WTC11 (cell line): ENCODE measurements around the gene TSC22D3. TPM values are rescaled to one million over a fixed set of nuclear protein-coding genes. Genes with fewer than 3 reads are reported as not detected.

Experiments
- ATAC-seq: fragments of 200-7000 bp; cut with Tn5 transposase; 2 replicates; pipeline ENCODE4 v1.10.0; 2021; ENCODE audit warnings: mild to moderate bottlenecking, moderate library complexity
- CTCF ChIA-PET: fragments of 300-600 bp; sonication (Branson Sonifier 250); formaldehyde crosslinking; loops from one replicate; lab custom pipeline; 2021; ENCODE audit warnings: antibody characterized with exemption; lab: Charles Lee
- POLR2A ChIA-PET: fragments of 350-600 bp; sonication (Branson Sonifier 250); formaldehyde crosslinking; loops from one replicate; lab custom pipeline; 2021; ENCODE audit warnings: antibody characterized with exemption; lab: Charles Lee
- DNase-seq: peaks from one replicate; pipeline ENCODE4 v3.0.0; 2021; ENCODE audit warnings: low spot score
- H3K27ac Mint-ChIP-seq: 2 replicates; pipeline ENCODE4 v1.8.0; 2021; ENCODE audit warnings: mixed read lengths
- H3K27me3 Mint-ChIP-seq: 2 replicates; pipeline ENCODE4 v1.8.0; 2021; ENCODE audit warnings: low read depth, mild to moderate bottlenecking, moderate library complexity, mixed read lengths
- H3K36me3 Mint-ChIP-seq: 2 replicates; pipeline ENCODE4 v1.8.0; 2021; ENCODE audit warnings: mixed read lengths
- H3K4me1 Mint-ChIP-seq: 2 replicates; pipeline ENCODE4 v1.8.0; 2022; ENCODE audit warnings: mixed read lengths
- H3K4me3 Mint-ChIP-seq: 2 replicates; pipeline ENCODE4 v1.8.0; 2021; ENCODE audit warnings: mild to moderate bottlenecking, moderate library complexity, mixed read lengths
- H3K9me3 Mint-ChIP-seq: 2 replicates; pipeline ENCODE4 v1.8.0; 2021; ENCODE audit warnings: mixed read lengths
- AR ChIP-seq: fragments of 250-450 bp; sonication (Bioruptor Pico); IDR thresholded peaks from 2 replicates; pipeline ENCODE4 v1.9.0; 2021; ENCODE audit warnings: mild to moderate bottlenecking
- ATF2 ChIP-seq: sonication (generic); formaldehyde crosslinking; IDR thresholded peaks from 2 replicates; pipeline ENCODE4 v1.8.1; 2022; ENCODE audit warnings: low read depth, missing genetic modification reagents, borderline replicate concordance
- ATF3 ChIP-seq: sonication (generic); formaldehyde crosslinking; conservative IDR thresholded peaks from 2 replicates; pipeline ENCODE4 v1.8.1; 2022; ENCODE audit warnings: mild to moderate bottlenecking, missing genetic modification reagents
- CBFB ChIP-seq: sonication (generic); formaldehyde crosslinking; IDR thresholded peaks from 2 replicates; pipeline ENCODE4 v1.8.1; 2022; ENCODE audit warnings: mild to moderate bottlenecking, low read depth, missing genetic modification reagents
- CDX4 ChIP-seq: fragments of 250-450 bp; sonication (Bioruptor Pico); IDR thresholded peaks from 2 replicates; pipeline ENCODE4 v1.9.0; 2021; ENCODE audit warnings: moderate library complexity, mild to moderate bottlenecking, inconsistent platforms, borderline replicate concordance
- E2F5 ChIP-seq: sonication (generic); formaldehyde crosslinking; IDR thresholded peaks from 2 replicates; pipeline ENCODE4 v1.8.1; 2022; ENCODE audit warnings: mild to moderate bottlenecking, moderate library complexity, missing genetic modification reagents
- EMX1 ChIP-seq: fragments of 250-450 bp; sonication (Bioruptor Pico); IDR thresholded peaks from 2 replicates; pipeline ENCODE4 v1.8.0; 2021; ENCODE audit warnings: mild to moderate bottlenecking
- FOXJ3 ChIP-seq: sonication (generic); formaldehyde crosslinking; IDR thresholded peaks from 2 replicates; pipeline ENCODE4 v1.9.0; 2021; ENCODE audit warnings: missing genetic modification reagents, mild to moderate bottlenecking, borderline replicate concordance
- FOXK1 ChIP-seq: sonication (generic); formaldehyde crosslinking; IDR thresholded peaks from 2 replicates; pipeline ENCODE4 v1.8.0; 2022; ENCODE audit warnings: mild to moderate bottlenecking, moderate library complexity, missing genetic modification reagents
- GTF2I ChIP-seq: fragments of 250-450 bp; sonication (Bioruptor Pico); conservative IDR thresholded peaks from 2 replicates; pipeline ENCODE4 v1.4.0; 2021; ENCODE audit warnings: mild to moderate bottlenecking
- IRF1 ChIP-seq: sonication (generic); formaldehyde crosslinking; IDR thresholded peaks from 2 replicates; pipeline ENCODE4 v1.8.0; 2023; ENCODE audit warnings: missing genetic modification reagents
- JAZF1 ChIP-seq: fragments of 250-450 bp; sonication (Bioruptor Pico); IDR thresholded peaks from 2 replicates; pipeline ENCODE4 v1.9.0; 2021; ENCODE audit warnings: moderate library complexity, mild to moderate bottlenecking, inconsistent platforms
- MXD4 ChIP-seq: fragments of 250-450 bp; sonication (Bioruptor Pico); IDR thresholded peaks from 2 replicates; pipeline ENCODE4 v1.8.0; 2021; ENCODE audit warnings: mild to moderate bottlenecking, moderate library complexity, borderline replicate concordance
- OVOL2 ChIP-seq: fragments of 250-450 bp; sonication (Bioruptor Pico); IDR thresholded peaks from 2 replicates; pipeline ENCODE4 v1.9.0; 2021; ENCODE audit warnings: mild to moderate bottlenecking, borderline replicate concordance
- PRDM15 ChIP-seq: sonication (generic); formaldehyde crosslinking; IDR thresholded peaks from 2 replicates; pipeline ENCODE4 v1.8.0; 2022; ENCODE audit warnings: missing genetic modification reagents
- PREB ChIP-seq: sonication (generic); formaldehyde crosslinking; IDR thresholded peaks from 2 replicates; pipeline ENCODE4 v1.8.1; 2022; ENCODE audit warnings: mild to moderate bottlenecking, missing genetic modification reagents, moderate library complexity, borderline replicate concordance
- ZNF396 ChIP-seq: fragments of 250-450 bp; sonication (Bioruptor Pico); IDR thresholded peaks from 2 replicates; pipeline ENCODE4 v1.8.0; 2021; ENCODE audit warnings: mild to moderate bottlenecking, moderate library complexity, borderline replicate concordance
- ZNF425 ChIP-seq: fragments of 250-450 bp; sonication (Bioruptor Pico); conservative IDR thresholded peaks from 2 replicates; pipeline ENCODE4 v1.9.0; 2021; ENCODE audit warnings: mild to moderate bottlenecking
- total RNA-seq: library from RNA; stranded (reverse); gene quantifications from 3 replicates; pipeline ENCODE4 v1.2.3, GENCODE V29; 2021

Gene TSC22D3
- total RNA-seq, 1 experiment from 2014 or later, result 15.7 TPM

GRCh38 chrX:107823042-107823441 lies 47.5 kb upstream of the TSC22D3 start (continued):
- TF ChIP-seq E2F5 (CRISPR knock-in tag) (no peak), ATF3 (CRISPR knock-in tag) (no peak), ZNF425 (CRISPR knock-in tag) (no peak), JAZF1 (no peak), CDX4 (no peak), ATF2 (CRISPR knock-in tag) (no peak)

GRCh38 chrX:107818900-107819521 lies 43.4 kb upstream of the TSC22D3 start:
- no peak for DNase-seq
- no peak overlapping the region for H3K27ac Mint-ChIP-seq
- H3K36me3 Mint-ChIP-seq, result peaks cover 3% of the 10 kb centered on the region; the same call in 1 of the 2 replicates
- H3K4me1 Mint-ChIP-seq, result no peaks in the 10 kb centered on the region
- POLR2A ChIA-PET, result no interaction called here
- peaks cover 8% of the 10 kb centered on the region for H3K27me3 Mint-ChIP-seq
- peaks cover 11% of the 10 kb centered on the region for H3K9me3 Mint-ChIP-seq
- no peak overlapping the region for H3K4me3 Mint-ChIP-seq
- TF ChIP-seq FOXK1, result no peak
- TF ChIP-seq AR (CRISPR knock-in tag), result no peak
- TF ChIP-seq PRDM15, result no peak
- TF ChIP-seq FOXJ3 (CRISPR knock-in tag), result no peak
- no peak for TF ChIP-seq CBFB (CRISPR knock-in tag)
- no peak for TF ChIP-seq EMX1 (CRISPR knock-in tag)
- no peak for TF ChIP-seq ATF2 (CRISPR knock-in tag)
- TF ChIP-seq IRF1, result no peak
- TF ChIP-seq ZNF396, result no peak
- TF ChIP-seq OVOL2 (CRISPR knock-in tag), result no peak
- no peak for TF ChIP-seq MXD4
- TF ChIP-seq GTF2I (CRISPR knock-in tag), result no peak
- TF ChIP-seq PREB (CRISPR knock-in tag), result no peak
- TF ChIP-seq, all 79 proteins: peak for 0
- CTCF ChIA-PET, result no interaction called here
- no peak for ATAC-seq
